PFSK-1 (cell line): ENCODE measurements around the gene TRPM5.

Experiments
- POLR2AphosphoS5 ChIP-seq: IDR thresholded peaks from 2 replicates; pipeline ENCODE4 v1.6.1; 2012; ENCODE audit warnings: low read depth, mild to moderate bottlenecking, control low read depth, low read length, moderate library complexity
- REST ChIP-seq, 2 experiments: IDR thresholded peaks; 2 replicates each; pipeline versions ENCODE4 v1.6.1 to v1.8.0; 2011 to 2012; ENCODE audit warnings: low read depth in 2 of 2, low read length in 2 of 2, control low read depth in 1 of 2, inconsistent platforms in 1 of 2, mild to moderate bottlenecking in 1 of 2, moderate library complexity in 1 of 2; ENCODE audit not compliant: insufficient read depth in 1 of 2
- SIN3A ChIP-seq: IDR thresholded peaks from 2 replicates; pipeline ENCODE4 v1.6.1; 2012; ENCODE audit warnings: mild to moderate bottlenecking, low read length, moderate library complexity, borderline replicate concordance; ENCODE audit not compliant: insufficient read depth
- TAF1 ChIP-seq: IDR thresholded peaks from 2 replicates; pipeline ENCODE4 v1.6.1; 2012; ENCODE audit warnings: low read length, control low read depth, borderline replicate concordance; ENCODE audit not compliant: insufficient read depth

- TF ChIP-seq SIN3A = no peak
- TF ChIP-seq TAF1 = no peak
- no peak for TF ChIP-seq REST (IDR thresholded peaks at IDR 0.05; ENCODE audit: insufficient read depth in 1 of 2, low read depth in 2 of 2, low read length in 2 of 2)
- TF ChIP-seq POLR2AphosphoS5 = no peak
Measured at GRCh38 chr11:2434008-2434407, 10.3 kb downstream of the TRPM5 start.
